Measurements from ENCODE around the gene NFATC1. TPM values are rescaled to one million over a fixed set of nuclear protein-coding genes. Genes with fewer than 3 reads are reported as not detected.

Gene NFATC1
- total RNA-seq, 2 donors from 2014 or later = 1.6 to 4.3 TPM

GRCh38 chr18:79371561-79372121 is 24.1 kb upstream of the NFATC1 start:
- no peak overlapping the region for H3K9ac ChIP-seq (ENCODE audit: low read depth in 2 of 2, low read length in 2 of 2)
- no peaks in the 10 kb centered on the region for H3K9me3 ChIP-seq
- no peak for DNase-seq
- H3K27ac ChIP-seq = no peak overlapping the region
- TF ChIP-seq CTCF (IDR thresholded peaks at IDR 0.05) = no peak
- intact Hi-C loops (cut with DNase I) = no loop called here
- H3K36me3 ChIP-seq = no peaks in the 10 kb centered on the region
- no peak overlapping the region for H3K4me3 ChIP-seq
- H3K4me1 ChIP-seq = no peaks in the 10 kb centered on the region
- H3K27me3 ChIP-seq = no peaks in the 10 kb centered on the region

- TF ChIP-seq CTCF (IDR thresholded peaks at IDR 0.05) = no peak
- Histone ChIP-seq H3K9ac (ENCODE audit: low read depth in 2 of 2, low read length in 2 of 2) (no peak overlapping the region), H3K36me3 (no peaks in the 10 kb centered on the region), H3K27ac (no peak overlapping the region), H3K4me1 (no peaks in the 10 kb centered on the region), H3K4me3 (no peak overlapping the region), H3K27me3 (no peaks in the 10 kb centered on the region), H3K9me3 (no peaks in the 10 kb centered on the region)
- intact Hi-C loops (cut with DNase I) = no loop called here
- no peak for DNase-seq
Observed at GRCh38 chr18:79372461-79372860, 23.3 kb upstream of the NFATC1 start.

GRCh38 chr18:79372991-79373390 is 22.7 kb upstream of the NFATC1 start:
- no peaks in the 10 kb centered on the region for H3K27me3 ChIP-seq
- DNase-seq = no peak
- no peaks in the 10 kb centered on the region for H3K4me1 ChIP-seq
- H3K4me3 ChIP-seq = no peak overlapping the region
- no peaks in the 10 kb centered on the region for H3K36me3 ChIP-seq
- intact Hi-C loops (cut with DNase I) = no loop called here
- H3K9ac ChIP-seq (ENCODE audit: low read depth in 2 of 2, low read length in 2 of 2) = no peak overlapping the region
- no peak for TF ChIP-seq CTCF (IDR thresholded peaks at IDR 0.05)
- no peaks in the 10 kb centered on the region for H3K9me3 ChIP-seq
- no peak overlapping the region for H3K27ac ChIP-seq

- Histone ChIP-seq H3K27me3 (no peaks in the 10 kb centered on the region), H3K4me1 (no peaks in the 10 kb centered on the region), H3K4me3 (no peak overlapping the region), H3K36me3 (no peaks in the 10 kb centered on the region), H3K9me3 (no peaks in the 10 kb centered on the region), H3K9ac (ENCODE audit: low read depth in 2 of 2, low read length in 2 of 2) (no peak overlapping the region), H3K27ac (no peak overlapping the region)
- intact Hi-C loops (cut with DNase I) = no loop called here
- DNase-seq = no peak
- no peak for TF ChIP-seq CTCF (IDR thresholded peaks at IDR 0.05)
Observed at GRCh38 chr18:79373736-79374135, 22.0 kb upstream of the NFATC1 start.

GRCh38 chr18:79374408-79375171 is 21.1 kb upstream of the NFATC1 start:
- intact Hi-C loops (cut with DNase I) = no loop called here
- Histone ChIP-seq H3K4me1 (no peaks in the 10 kb centered on the region), H3K27ac (no peak overlapping the region), H3K36me3 (no peaks in the 10 kb centered on the region), H3K4me3 (no peak overlapping the region), H3K9ac (ENCODE audit: low read depth in 2 of 2, low read length in 2 of 2) (no peak overlapping the region), H3K27me3 (no peaks in the 10 kb centered on the region), H3K9me3 (no peaks in the 10 kb centered on the region)
- TF ChIP-seq CTCF (IDR thresholded peaks at IDR 0.05) = no peak
- DNase-seq = no peak
